DOHH2 (cell line): ENCODE results near the gene EFCAB5.

Source experiments
- EZH2phosphoT487 ChIP-seq: fragments of 200-600 bp; sonication (generic); IDR thresholded peaks from 2 replicates; pipeline ENCODE4 v1.6.1; 2017; ENCODE audit warnings: borderline replicate concordance, mild to moderate bottlenecking, antibody characterized with exemption, low read length, moderate library complexity, mixed read lengths
- TF ChIP-seq, protein P1 (sequence below): fragments of 200-600 bp; sonication (generic); IDR thresholded peaks from one replicate; pipeline ENCODE4 v1.5.1; 2014; ENCODE audit warnings: antibody characterized with exemption, mild to moderate bottlenecking, low read depth, low read length; ENCODE audit not compliant: poor library complexity, severe bottlenecking

DNA sequence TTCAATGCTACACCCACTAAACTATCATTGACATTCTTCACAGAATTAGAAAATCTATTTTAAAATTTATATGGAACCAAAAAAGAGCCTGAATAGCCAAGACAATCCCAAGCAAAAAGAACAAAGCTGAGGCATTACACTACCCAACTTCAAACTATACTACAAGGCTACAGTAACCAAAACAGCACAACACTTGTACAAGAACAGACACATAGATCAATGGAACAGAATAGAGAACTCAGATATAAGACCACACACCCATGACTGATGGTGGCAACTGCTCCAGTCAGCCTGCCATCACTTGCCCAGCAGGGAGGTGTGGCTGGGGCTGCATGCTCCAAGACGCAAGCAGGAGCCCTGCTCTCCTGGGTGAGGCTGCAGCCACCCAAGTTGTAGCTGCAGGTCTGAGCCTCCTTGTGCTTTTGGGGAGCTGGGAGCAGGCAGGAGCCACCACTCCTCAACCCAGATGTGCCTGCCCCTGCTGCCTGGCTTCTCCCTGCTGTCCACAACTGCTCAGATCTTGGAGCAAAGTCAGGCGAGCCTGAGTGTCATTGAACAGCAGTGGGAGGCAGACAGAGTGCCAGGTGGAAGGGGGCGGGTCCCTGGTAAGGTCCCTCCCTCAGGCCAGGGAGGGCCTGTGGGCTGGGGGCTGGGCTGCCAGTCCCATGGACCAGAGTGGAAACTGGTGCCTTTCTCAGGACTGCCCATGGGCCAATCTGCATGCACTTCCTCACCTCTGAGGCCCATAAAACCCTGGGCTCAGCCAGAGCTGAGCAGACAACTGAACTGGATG, 36.2 kb upstream of the EFCAB5 start:
- TF ChIP-seq, protein P1, sequence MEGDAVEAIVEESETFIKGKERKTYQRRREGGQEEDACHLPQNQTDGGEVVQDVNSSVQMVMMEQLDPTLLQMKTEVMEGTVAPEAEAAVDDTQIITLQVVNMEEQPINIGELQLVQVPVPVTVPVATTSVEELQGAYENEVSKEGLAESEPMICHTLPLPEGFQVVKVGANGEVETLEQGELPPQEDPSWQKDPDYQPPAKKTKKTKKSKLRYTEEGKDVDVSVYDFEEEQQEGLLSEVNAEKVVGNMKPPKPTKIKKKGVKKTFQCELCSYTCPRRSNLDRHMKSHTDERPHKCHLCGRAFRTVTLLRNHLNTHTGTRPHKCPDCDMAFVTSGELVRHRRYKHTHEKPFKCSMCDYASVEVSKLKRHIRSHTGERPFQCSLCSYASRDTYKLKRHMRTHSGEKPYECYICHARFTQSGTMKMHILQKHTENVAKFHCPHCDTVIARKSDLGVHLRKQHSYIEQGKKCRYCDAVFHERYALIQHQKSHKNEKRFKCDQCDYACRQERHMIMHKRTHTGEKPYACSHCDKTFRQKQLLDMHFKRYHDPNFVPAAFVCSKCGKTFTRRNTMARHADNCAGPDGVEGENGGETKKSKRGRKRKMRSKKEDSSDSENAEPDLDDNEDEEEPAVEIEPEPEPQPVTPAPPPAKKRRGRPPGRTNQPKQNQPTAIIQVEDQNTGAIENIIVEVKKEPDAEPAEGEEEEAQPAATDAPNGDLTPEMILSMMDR = no peak
- TF ChIP-seq EZH2phosphoT487 = no peak
